Measurements from ENCODE around the gene EPRS1. TPM values are rescaled to one million over a fixed set of nuclear protein-coding genes. Genes with fewer than 3 reads are reported as not detected.

Gene EPRS1
- 114 and 119 TPM in 2 replicates for total RNA-seq

DNA sequence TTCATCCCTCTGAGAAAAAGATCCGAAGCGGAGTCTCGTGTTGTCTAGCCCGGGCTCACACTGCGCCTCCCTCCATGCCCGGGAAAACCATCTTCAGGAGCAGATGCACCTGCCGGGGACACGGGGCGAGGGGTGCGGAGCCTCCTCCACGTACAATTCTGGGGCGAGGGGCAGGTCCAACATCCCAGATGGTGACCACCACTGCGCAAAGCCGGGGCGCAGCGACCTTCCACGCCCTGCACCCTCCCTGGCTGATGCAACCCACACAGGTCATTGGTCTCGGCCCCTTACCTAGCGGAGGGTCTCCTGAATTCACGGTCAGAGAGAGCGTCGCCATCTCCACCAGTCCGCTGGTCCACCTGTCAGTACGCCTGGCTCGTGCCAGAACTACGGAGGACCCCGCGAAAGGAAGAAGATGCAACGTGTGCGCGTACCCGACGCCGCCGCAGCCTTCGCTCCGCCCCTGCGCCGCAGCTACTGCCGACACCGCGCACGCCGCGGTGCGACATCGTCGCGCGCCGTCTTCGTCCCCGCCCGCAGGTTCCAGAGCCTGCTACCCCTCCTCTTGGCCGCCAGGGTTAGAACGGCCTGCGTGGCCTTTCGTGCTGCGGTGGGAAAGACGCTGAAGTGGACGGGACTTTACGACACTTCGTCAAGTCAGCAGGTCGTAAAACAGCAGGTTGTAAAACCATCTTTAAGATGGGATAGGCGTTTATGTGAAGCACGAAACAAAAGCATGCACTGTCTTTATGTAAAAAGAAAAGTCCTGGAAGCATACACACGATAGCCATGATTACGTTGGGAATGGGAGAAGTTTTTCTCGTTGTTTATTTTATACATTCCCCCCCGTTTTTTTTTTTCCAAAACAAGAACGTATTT is at the start of gene EPRS1:
Gene EPRS1, minus strand, starts transcription at position 454 of the 879 bp plus-strand sequence. Its CDS starts 117 bp downstream, at position 337.
- DNase-seq = peak; percentile 89
- ATAC-seq (ENCODE audit: low read depth) = peak; percentile 99
- CTCF ChIA-PET = no interaction called here
- TF ChIP-seq, protein P1, sequence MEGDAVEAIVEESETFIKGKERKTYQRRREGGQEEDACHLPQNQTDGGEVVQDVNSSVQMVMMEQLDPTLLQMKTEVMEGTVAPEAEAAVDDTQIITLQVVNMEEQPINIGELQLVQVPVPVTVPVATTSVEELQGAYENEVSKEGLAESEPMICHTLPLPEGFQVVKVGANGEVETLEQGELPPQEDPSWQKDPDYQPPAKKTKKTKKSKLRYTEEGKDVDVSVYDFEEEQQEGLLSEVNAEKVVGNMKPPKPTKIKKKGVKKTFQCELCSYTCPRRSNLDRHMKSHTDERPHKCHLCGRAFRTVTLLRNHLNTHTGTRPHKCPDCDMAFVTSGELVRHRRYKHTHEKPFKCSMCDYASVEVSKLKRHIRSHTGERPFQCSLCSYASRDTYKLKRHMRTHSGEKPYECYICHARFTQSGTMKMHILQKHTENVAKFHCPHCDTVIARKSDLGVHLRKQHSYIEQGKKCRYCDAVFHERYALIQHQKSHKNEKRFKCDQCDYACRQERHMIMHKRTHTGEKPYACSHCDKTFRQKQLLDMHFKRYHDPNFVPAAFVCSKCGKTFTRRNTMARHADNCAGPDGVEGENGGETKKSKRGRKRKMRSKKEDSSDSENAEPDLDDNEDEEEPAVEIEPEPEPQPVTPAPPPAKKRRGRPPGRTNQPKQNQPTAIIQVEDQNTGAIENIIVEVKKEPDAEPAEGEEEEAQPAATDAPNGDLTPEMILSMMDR (IDR thresholded peaks at IDR 0.05) = peak; percentile 21
- Mint-ChIP-seq H3K36me3 (ENCODE audit: low read depth) (peaks cover 22% of the 10 kb centered on the region), H3K27me3 (no peaks in the 10 kb centered on the region), H3K27ac (peak within 1 kb of the TSS; percentile 93), H3K9me3 (no peaks in the 10 kb centered on the region), H3K4me3 (peak within 1 kb of the TSS; percentile 97), H3K4me1 (peaks cover 26% of the 10 kb centered on the region)
- intact Hi-C loops (cut with micrococcal nuclease) = loop anchor here (1.0 to 10.0 kb wide), 4 partner anchors 43 to 1761 kb away; partner anchors contain the start of genes BPNT1, IARS2, RAB3GAP2 and RRP15
- POLR2A ChIA-PET = interaction anchor here (0.7 to 1.7 kb wide), 3 partner anchors 44 to 96 kb away, joined by 3 to 9 read pairs (median 7); partner anchors contain the start of genes BPNT1 and IARS2

DNA sequence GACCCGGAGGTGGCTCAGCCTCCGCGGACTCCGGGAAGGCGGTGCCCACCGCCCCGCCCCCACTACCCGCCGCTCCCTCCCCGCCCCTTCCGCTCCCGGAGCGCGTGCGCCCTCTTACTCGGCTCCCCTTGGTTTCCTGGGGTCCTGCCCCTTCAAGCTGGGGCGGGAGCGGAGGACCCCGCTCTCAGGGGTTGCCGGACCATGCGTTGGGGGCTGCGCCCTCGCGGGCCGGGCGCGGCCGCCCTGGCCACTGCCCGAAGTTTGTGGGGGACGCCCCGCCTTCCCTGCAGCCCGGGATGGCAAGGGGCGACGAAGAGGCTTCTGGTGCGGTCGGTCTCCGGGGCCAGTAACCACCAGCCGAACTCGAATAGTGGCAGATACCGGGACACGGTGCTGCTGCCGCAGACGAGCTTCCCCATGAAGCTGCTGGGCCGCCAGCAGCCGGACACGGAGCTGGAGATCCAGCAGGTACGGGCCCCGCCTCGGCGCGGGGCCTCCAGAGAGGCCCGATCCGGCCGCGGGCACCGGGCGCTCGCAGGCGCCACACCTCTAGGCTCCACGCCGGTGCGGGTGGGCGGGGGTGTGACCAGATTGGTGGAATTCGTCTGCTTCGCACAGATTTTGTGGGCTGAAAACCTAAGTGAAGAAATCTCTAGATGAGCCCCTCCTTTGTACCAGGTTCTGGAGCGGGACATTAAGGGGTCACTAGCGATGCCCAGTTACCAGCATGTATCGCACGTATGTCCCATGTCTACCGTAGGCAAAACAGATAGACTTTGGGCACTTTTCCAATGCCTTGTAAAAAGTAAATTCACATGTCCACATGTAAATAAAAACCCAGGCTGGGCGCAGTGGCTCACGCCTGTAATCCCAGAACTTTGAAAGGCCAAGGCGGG is 48.0 kb upstream of the EPRS1 start, which contains the start of gene IARS2:
Gene IARS2, plus strand, starts transcription at position 117 of the 896 bp plus-strand sequence. Its CDS starts 85 bp downstream, at position 202.
- Mint-ChIP-seq H3K4me3 (peak within 1 kb of the TSS; percentile 84), H3K27ac (peak within 1 kb of the TSS; percentile 53), H3K27me3 (no peaks in the 10 kb centered on the region), H3K4me1 (peaks cover 30% of the 10 kb centered on the region), H3K36me3 (ENCODE audit: low read depth) (peaks cover 25% of the 10 kb centered on the region), H3K9me3 (no peaks in the 10 kb centered on the region)
- DNase-seq (peak; percentile 85), ATAC-seq (ENCODE audit: low read depth) (peak; percentile 77)
- intact Hi-C loops (cut with micrococcal nuclease) = loop anchor here (1.0 to 5.0 kb wide), 6 partner anchors 8 to 1809 kb away; partner anchors contain the start of genes C1orf115, EPRS1, RAB3GAP2 and RRP15
- POLR2A ChIA-PET = interaction anchor here (0.6 to 1.8 kb wide), 2 partner anchors 48 to 681 kb away, joined by 3 to 7 read pairs; partner anchors contain the start of gene EPRS1
- CTCF ChIA-PET = no interaction called here
- TF ChIP-seq, protein P1 (IDR thresholded peaks at IDR 0.05) = no peak

DNA sequence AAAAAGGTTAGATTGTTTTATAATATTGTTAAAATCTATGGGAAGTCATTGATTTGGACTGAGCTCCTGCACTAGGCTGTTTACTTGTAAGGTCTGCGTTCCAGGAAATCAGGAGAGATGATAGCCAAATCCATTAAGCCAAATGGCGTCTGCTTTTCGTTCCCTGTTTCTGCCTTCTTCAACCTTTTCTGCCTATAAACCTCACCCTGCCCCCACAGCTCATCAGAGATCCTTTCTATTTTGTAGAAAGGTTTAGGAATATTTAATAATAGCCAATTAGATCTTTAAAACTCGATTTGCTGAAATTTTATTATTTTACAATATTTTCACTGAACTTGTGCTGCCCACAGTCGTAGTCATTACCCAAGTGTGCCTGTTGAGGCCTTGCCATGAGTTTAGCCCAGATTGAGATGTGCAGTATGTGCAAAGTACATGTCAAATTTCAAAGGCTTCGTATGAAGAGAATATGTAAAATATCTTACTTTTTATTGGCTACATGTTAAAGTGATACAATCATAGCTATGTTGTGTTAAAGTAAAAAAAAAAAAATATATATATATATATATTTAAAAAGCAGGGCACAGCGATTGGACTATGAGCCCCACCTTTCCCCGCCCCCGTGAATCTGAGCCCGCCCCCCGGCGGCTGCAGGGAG is 47.2 kb upstream of the EPRS1 start:
- Mint-ChIP-seq H3K4me3 (peak overlapping the region; percentile 20), H3K27me3 (no peaks in the 10 kb centered on the region), H3K9me3 (no peaks in the 10 kb centered on the region), H3K36me3 (ENCODE audit: low read depth) (peaks cover 25% of the 10 kb centered on the region), H3K4me1 (peaks cover 34% of the 10 kb centered on the region), H3K27ac (no peak overlapping the region)
- CTCF ChIA-PET = no interaction called here
- POLR2A ChIA-PET = interaction anchor here (0.6 to 1.8 kb wide), 2 partner anchors 47 to 682 kb away, joined by 3 to 7 read pairs; partner anchors contain the start of gene EPRS1
- intact Hi-C loops (cut with micrococcal nuclease) = loop anchor here (1.0 to 5.0 kb wide), 6 partner anchors 7 to 1809 kb away; partner anchors contain the start of genes C1orf115, EPRS1, RAB3GAP2 and RRP15
- no peak for DNase-seq
- TF ChIP-seq, protein P1 (IDR thresholded peaks at IDR 0.05) = no peak
- ATAC-seq (ENCODE audit: low read depth) = no peak

DNA sequence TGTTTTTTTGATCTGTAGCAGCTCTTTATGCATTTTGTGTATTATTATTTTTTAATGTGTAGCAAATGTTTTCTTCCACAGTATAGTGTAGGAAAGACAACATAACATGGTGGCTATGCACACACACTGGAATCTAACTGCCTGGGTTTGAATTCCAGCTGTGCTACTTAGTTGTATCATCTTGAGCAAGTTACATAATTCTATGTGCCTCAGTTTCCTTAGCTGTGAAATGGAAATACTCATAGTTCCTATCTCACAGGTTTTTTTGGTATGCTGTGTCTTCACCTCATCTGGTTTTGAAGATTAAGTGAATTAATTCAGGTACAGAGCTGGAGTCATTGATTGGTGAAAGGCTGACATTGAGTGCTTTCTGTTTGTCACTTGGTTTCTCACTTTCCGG is 46.4 kb upstream of the EPRS1 start:
- CTCF ChIA-PET = no interaction called here
- Mint-ChIP-seq H3K4me3 (no peak overlapping the region), H3K9me3 (no peaks in the 10 kb centered on the region), H3K4me1 (peaks cover 33% of the 10 kb centered on the region), H3K27ac (peak overlapping the region; percentile 35), H3K36me3 (ENCODE audit: low read depth) (peaks cover 20% of the 10 kb centered on the region), H3K27me3 (no peaks in the 10 kb centered on the region)
- POLR2A ChIA-PET = no interaction called here
- intact Hi-C loops (cut with micrococcal nuclease) = loop anchor here (5.0 kb wide), 2 partner anchors 600 to 1685 kb away; partner anchors contain the start of gene C1orf115
- ATAC-seq (ENCODE audit: low read depth) (no peak), DNase-seq (no peak)
- TF ChIP-seq, protein P1 (IDR thresholded peaks at IDR 0.05) = no peak

Data from activated B cell treated with CpG ODN at 0.5 μM for 24 hours (primary cell).